GM21367 (cell line): ENCODE data around the gene SRGAP3.

ENCODE experiments used
- ATAC-seq: cut with Tn5 transposase; IDR thresholded peaks from one replicate; pipeline ENCODE4 v1.9.1; 2021; ENCODE audit not compliant: unreplicated experiment

The SRGAP3 gene

DNA sequence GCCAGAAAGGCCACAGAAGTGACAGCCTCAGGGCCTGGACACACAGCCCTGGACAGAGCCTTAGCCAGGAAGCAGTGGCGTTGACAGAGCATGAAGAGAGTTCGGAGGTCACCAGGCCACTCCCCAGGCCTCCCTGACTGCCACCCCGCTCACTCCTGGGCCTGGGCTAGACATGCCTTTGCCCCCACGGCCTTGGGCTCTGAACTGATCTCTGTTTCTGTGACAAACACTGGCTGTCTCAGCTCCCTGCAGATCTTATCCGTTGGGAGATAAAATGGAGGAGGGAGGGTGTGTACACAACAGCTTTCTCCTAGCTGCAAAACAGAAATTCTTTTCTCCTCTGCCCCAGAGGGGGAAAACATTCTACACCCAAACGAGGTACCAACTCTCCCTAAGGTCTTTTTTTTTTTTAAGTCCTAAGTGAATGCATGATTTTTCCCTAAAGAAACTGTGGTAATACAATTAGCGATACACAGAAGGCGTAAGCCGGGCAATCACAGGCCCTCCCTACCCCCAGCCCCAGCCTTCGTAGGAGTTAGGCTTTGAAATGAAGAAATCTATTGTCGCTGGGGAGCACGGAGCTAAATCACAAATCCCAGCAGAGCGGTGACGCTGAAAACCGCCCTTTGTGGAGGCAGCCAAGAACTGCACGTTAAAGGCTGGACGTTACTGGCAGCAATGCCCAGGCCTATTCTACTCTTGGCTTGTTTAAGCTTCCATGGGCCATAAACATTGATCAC lies 45.0 kb downstream of the SRGAP3 start:
- no peak for ATAC-seq

DNA sequence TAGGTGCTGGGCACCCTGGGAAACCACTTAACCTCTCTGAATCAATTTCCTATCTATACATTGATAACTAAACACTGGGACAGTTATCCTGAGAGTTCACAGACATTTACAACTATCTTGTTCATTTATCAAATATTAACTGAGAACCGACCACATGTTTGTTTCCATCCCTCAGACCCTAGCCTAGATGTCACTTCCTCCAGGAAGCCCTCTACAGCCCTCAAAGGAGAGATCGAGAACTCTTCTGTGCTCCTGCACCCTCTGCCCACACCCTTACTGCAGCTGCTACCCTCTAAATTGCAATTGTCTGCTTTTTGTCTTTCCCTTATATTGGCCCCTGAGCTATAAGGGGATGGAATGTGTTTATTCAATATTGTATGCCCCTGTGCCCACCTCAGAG lies 46.1 kb downstream of the SRGAP3 start:
- no peak for ATAC-seq

DNA sequence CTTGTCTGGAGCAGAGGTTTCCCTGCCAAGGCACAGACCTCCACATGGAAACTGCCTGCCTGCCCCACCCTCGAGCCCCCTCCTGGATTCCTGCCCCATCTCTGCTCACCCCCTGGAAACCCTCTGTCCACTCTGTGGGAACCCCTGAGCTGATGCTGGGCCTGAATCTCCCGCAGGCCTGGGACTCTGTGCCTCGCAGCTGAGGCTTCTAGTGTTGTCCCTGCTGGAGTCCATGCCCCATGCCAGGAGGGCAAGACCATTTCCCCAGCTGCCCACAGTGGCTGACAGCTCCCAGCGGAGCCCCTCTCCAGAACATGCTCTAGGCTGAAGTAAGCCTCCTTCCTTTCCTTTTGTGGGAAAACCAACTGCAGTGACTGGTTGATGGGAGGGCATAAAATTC lies 46.9 kb downstream of the SRGAP3 start:
- no peak for ATAC-seq

DNA sequence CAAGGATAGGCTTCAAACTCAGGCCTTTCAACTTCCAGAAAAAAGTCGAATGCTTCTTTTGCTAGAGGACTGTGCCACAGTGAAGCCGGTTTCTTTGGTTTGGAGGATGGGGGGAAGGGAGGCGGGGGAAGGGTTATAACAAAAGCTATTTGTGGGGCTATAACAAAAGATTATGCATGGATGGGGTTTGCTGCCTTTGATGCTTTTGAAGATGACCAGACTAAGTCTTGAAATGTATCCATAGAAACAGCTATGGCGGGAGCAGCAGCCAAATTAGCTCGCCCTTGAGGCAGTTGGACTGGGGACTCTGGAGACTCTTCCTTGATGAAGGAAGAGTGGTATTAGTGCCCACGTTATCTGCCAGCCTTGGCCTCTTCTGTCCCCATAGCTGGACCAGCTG lies 47.5 kb downstream of the SRGAP3 start:
- no peak for ATAC-seq

DNA sequence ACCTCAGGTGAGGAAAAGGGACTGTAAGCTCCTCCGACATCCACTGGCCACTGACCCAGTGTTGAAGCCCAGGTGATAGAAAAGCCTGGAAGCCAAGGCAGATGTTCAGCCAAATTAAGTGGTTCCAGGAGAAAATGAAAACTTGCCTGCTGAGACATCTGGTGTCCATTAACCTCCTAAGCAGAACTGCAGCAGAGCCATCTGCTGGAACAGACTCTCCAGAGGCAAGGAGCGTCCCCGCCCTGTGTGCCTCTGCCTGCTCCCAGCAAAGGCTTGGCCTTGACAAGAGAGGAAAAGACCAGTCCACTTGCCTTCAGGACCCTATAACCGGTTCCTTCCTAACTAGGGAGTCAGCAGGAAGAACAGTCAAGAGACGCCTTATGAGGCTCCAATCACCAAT lies 48.2 kb downstream of the SRGAP3 start:
- ATAC-seq: no peak

DNA sequence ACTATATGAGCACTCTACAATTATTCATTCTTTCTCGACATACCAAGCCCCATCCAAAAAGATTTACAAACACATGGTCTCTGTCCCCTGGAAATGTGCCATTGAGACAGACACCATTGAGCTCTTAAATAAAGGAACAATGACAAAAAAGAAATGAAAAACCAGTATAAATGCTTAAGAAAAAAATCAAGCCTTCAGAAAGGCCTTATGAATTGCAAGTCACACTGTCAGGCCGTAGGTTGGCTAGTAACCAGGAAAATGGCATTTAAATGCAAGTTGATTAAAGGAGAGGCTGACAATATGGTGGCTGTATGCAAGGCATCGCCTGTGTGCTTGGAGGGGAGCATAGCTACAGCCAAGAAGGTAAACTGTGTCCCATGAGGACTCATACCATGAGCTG lies 49.7 kb downstream of the SRGAP3 start:
- no peak for ATAC-seq

DNA sequence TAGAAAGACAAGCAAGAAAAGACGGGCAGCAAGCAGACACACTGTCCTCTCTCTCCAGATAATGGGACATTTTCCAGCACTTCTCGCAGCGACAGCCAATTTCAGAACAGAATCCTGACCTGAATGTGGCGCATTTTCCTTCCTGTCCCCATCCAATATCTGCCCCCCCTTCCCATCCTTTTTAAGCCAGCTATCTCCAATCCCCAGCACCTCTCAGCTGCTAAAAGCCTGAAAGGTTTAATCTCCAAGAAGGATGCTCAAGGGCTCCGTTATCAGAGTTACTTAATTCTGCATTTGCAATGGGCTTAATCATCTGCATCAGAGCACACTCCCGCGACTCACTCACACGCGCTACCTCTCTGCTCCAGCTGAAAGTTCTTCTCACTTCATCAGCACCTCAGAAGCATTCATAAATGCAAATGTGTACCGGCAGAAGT lies 50.5 kb downstream of the SRGAP3 start:
- ATAC-seq: no peak

DNA sequence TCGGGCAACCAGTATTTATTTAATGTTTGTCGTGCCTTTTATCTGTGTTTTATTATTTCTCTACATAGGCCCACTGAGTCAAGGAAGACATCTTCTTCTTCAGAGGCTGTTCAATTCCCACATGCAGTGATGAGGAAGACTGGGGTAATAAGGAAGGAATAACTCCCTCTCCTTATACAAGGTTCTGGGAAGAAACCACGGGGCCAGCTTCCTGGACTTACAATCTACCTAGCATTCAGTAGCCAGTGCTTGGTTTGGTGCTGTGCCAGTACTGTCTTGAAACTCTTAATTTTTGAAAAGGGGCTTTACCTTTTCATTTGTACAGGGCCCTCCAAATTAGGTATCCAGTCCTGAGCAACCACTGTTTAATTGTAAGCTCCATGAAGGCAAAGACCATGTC lies 51.2 kb downstream of the SRGAP3 start:
- no peak for ATAC-seq

DNA sequence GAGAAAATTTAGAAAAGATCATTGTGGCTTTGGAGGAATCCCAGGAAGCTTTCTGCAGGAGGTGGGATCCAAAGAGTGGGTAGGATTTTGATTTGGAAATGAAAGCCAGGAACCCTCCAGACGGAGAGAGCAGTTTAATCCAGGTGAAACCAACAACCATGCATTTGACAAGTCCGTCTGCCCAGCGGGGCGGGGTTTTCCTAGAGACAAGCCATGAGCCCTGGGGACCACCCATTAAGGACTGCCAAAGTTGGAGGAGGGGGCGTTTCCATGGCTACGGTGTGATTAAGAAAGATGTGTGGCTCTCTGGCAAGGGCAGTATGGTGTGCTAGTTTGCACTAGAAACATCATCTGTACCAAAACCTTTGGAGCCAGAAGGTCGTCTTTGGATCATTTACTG lies 53.4 kb downstream of the SRGAP3 start:
- no peak for ATAC-seq

DNA sequence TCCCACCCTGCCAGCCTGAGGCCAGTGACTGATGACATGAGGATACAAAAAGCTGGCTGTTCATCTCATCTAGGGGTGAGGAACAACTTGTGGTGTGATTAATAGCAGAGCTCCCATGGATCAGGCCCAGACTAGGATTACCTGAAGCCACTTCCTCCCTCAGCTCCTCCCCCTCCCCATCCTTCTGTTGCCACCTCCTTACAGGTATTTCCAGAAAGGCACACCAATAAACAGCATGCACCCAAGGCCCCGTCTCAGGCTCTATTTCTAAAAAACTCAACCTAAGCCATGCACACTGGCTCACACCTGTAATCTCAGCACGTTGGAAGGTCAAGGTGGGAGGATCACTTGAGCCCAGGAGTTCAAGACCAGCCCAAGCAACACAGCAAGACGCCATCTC lies 54.1 kb downstream of the SRGAP3 start:
- ATAC-seq: no peak

DNA sequence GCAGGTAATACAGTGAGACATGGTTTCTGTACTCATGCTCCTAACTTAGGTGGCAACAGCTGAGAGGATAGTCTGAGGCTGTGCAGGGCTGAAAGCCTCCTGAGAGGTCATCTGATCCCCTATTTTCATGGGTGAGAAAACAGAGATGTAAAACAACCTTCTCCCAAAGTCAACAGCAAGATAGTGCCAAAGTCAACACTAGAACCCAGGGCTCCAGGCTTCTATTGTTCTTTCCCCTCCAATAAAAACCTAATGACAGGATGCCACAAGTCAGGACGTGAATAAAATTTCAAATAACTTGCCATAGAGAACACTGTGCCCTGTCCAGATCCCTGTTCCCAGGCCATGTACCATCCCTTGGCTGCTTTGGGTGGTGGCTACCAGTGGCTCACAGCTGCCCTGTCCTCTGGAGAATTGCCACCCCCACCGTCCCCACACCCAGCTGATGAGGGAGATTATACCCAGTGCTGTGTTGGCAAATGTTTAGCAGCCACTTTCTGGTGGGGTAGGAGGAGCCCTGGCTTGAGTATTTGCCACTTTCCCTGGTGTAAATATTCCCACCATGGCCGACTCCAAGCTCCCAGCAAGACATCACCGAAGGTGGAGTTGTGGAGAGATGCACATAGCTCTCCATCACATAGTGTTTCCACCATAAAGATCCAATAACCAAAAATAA lies 54.8 kb downstream of the SRGAP3 start:
- ATAC-seq: no peak

DNA sequence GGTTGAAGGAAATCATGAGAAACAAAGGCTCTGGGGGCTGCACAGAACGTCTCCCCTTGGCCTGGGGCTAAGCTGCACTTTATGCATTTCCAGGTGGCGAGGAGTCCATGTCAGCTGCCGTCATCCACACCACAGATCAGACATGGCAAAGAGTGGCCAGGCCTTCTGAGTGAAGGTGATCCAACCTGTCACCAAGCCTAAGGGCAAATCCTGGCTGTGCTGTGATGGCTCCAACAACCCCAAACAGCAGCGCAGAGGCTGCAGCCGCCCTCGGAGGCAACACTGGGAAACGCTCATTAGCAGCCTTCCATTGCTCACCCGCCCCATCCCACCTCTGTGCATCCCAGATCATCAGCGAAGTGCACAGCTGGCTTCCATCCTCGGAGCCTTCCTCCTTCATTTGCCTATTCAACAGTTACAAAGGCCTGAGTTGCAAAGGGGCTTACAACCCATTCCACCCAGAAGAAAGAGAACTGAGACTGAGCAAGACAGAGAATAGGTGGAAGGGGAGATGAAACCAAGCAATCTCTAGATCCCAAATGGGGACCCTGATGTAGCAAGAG lies 55.7 kb downstream of the SRGAP3 start:
- ATAC-seq: no peak

DNA sequence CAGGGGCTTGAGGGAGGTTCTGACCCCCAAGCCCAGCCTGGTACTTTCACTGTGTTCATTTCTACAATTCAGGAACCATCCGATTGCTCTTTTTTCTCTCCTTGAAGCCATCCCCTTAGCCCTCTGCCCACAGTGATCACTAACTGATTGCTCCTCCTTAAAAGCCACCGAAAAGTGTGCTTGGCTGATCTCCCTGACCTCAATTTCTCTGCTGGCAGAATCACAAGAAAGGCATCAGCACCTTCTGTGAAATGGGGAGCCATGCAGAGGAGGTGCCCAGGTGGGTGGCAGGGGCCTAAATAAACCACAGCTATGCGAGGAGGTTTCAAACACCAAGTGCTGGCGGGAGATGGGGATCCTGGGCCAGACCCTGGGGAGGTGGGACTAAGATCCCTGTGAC lies 56.2 kb downstream of the SRGAP3 start:
- ATAC-seq: no peak

DNA sequence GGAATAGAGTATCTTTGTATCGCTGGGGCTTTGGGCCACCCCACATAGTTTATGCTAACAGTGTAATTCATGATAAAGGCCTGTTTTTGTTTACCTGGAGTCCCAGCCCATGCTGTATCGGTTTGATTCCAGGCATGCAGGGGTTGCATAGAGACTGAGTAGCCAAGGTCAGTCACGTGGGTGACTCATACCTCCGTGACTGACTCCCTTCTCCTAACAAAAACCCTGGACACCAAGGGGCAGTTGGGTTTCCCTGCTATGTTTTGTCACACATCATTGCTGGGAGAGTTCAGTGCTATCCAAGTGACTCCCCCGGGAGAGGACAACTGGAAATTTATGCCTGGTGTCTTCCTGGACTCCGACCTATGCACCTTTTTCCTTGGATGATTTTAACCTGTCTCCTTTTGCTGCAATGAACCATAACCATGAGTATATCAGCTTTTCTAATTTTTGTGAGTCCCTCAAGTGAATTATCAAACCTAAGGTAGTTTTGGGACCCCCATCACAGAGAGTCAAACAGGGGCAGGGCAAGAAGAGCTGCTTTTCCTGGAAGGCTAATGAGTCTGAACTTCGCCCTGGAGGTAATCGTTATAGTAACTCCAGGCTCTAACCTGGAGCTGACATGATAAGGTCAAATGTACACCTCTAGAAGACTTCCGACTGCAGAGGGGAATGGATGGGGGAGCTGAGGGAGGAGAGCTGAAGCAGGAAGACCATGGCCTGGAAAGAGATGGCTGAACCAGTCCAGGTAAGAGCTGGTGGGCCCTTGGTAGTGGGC lies 57.0 kb downstream of the SRGAP3 start:
- no peak for ATAC-seq

DNA sequence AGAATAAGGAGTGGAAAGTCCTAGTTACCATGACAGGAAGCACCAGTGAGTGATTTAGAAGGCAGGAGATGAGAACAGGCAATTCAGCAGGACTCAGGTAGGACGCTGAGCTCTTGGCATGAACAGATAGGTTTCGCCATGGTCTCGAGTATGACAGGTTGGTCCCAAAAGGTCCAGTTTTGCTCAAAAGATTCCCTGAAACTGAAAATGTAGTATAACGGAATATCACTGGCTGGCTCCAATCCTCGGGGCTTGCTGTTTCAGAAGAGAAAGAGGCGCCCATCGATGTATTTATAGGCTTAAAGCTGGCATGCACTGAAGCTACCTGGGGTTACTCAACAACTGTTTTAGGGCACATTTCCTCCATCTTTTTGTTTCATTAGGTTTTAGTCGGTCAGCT lies 59.2 kb downstream of the SRGAP3 start:
- ATAC-seq: no peak

DNA sequence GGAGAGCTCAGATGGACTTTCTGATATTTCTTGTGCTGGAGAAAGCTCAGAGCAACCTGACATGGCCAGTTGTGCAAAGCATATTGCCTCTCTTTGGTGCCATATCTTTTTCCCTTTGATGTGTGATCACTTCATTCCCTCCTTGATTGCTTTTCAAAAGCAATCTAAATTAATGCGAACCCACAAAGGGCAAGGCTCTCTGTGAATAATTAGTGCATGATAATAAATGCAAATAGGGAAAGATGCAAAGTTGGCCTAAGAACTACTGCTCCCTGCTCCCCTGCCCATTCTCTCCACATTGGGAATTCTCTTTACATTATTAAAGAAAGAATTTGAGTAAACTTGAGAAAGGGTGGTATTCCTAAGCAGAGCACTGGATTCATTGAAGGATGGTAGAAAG lies 60.9 kb downstream of the SRGAP3 start:
- ATAC-seq: no peak

DNA sequence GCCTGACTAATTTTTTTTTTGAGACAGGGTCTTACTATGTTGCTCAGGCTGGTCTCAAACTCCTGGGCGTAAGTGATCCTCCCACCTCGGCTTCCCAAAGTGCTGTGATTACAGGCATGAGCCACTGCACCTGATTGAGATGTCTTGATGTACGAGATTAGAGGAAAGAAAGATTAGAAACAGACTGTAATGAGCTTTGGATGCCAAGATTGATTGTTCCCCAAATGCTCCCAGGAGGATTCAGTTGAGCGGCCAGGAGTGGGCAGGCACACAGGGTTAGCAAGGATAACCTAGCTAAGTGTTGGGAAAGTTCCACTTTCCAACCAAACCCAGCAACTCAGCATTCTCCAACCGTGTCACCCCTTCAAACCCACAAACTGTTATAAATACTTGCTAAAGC lies 63.7 kb downstream of the SRGAP3 start:
- no peak for ATAC-seq

DNA sequence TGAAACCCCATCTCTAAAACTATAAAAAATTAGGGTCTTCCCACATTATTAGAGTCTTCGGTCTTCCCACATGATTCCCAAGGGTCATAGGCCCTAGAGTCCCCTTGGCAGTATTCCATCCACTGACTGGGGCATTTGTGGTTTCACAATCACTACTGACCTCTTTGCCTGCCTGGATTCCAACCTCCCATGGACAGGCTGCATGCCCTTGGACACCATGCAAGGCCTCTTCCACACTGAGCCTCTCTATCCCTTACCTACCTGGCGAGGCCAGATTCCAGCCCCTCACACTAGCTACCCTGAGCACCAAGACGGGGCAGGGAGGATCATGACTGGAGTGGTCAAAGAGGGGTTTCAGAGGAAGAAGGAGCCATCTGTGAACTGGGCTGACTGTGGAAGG lies 64.4 kb downstream of the SRGAP3 start:
- ATAC-seq: no peak

DNA sequence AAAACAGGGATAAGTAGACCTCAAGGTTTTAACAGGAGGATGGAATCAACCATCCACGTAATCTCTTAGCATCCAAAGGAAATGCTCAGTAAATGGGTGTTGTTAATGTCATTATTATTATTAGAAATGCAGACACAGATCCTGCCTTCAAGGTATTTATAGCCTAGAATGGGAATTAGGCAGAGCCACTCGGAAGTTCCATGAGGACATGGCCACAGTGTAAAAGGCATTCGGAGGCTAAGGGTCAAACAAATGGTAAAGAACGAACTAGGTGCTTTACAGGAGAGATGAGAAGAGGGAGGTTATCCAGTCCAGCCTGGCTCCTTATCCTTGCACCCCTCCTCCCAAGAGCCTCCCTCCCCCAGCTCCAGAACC lies 65.0 kb downstream of the SRGAP3 start:
- no peak for ATAC-seq

DNA sequence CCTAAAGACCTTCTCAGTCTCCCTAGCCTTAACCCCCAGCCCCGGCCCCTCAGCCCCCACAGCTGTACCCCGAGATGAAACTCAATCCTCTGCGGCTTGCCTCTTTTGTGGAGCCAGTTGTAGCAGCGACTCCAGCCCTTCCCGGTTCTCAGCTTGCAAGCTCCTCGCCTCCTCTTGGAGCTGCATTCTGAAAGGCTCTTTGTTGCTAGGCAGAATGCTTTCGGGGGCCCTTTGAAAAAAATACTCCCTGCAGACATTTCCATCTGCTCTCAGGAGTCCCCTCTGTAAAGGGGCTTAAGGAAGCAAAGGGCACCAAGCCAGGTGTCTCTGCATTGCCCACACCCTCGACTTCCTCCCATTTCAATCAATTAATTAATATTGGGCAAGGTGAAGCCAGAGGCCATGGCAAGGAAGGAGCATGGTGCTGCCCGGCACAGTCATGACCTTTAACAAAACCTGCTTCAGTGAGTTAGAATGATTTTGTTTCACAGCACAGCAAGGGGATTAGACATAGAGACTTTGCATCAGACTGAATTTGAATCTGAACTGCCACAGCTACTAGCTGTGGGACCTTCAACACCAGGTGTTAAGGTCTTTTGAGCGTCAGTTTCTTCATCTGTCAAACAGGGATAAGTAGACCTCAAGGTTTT lies 65.5 kb downstream of the SRGAP3 start:
- no peak for ATAC-seq

DNA sequence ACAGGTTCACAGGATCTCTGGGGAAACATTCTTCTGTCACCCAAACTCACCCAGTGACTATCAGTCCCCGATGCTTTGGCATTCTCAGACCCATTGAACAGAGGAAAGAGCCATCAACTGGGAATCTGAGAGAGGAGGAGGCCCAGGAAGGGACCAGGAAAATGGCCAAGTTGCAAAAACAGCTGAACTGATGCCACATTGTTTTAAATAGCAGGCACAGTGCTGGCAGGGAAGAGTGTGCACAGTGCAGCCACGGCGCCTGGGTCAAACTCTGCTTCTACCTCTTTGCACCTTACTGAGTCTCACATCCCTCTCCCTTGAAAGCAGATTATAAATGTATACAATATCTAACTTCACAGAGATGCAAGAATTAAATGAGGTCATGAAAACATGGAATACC lies 66.4 kb downstream of the SRGAP3 start:
- no peak for ATAC-seq
